ENCODE measurements around the gene PPARGC1A.

- TF ChIP-seq POLR2A (IDR thresholded peaks at IDR 0.05) (no peak), CTCF (IDR thresholded peaks at IDR 0.05) (no peak)
These were observed 33.2 kb downstream of the PPARGC1A start for GRCh38 chr4:23856630-23857029.

Measured in esophagus squamous epithelium (tissue), 4 donors.